ENCODE measurements around the gene PKN1. TPM values are rescaled to one million over a fixed set of nuclear protein-coding genes. Genes with fewer than 3 reads are reported as not detected.

Gene PKN1
- total and polyA plus RNA-seq, 2 donors (not counting 1 experiment from before 2014, with no cell fraction given), result 114 to 171 TPM

GRCh38 chr19:14441041-14441938 lies 8.2 kb downstream of the PKN1 start:
- DNase-seq (no peak), ATAC-seq (ENCODE audit: low read depth) (no peak)
- Histone ChIP-seq H3K27me3 (replicated peaks in 1 of 4; ENCODE audit: control extremely low read depth in 1 of 4, control insufficient read depth in 3 of 4, insufficient read depth in 4 of 4, low read length in 3 of 4) (no peaks in the 10 kb centered on the region), H3K4me2 (replicated peaks; ENCODE audit: low read depth, low read length, poor library complexity, severe bottlenecking) (peak overlapping the region; percentile 97), H2AFZ (ENCODE audit: insufficient read depth, low read depth, low read length, poor library complexity, severe bottlenecking) (no peak overlapping the region), H3K36me3 (replicated peaks in 1 of 2; ENCODE audit: control extremely low read depth in 1 of 2, control insufficient read depth in 1 of 2, extremely low read depth in 1 of 2, insufficient read depth in 2 of 2, low read length in 1 of 2) (peaks cover 8 to 44% of the 10 kb centered on the region in 2 experiments), H3K4me1 (ENCODE audit: control insufficient read depth in 2 of 2, insufficient read depth in 2 of 2, low read length in 2 of 2) (peaks cover 20 to 23% of the 10 kb centered on the region in 2 donors), H3K27ac (ENCODE audit: low read length in 2 of 2) (peak overlapping the region in 1 of 2 donors; percentile 84), H3K9ac (ENCODE audit: low read length) (peak overlapping the region; percentile 88), H3K9me3 (ENCODE audit: control extremely low read depth in 1 of 3, control insufficient read depth in 2 of 3, insufficient read depth in 1 of 3, low read length in 2 of 3) (no peaks in the 10 kb centered on the region), H4K20me1 (ENCODE audit: control insufficient read depth, insufficient read depth, low read length, poor library complexity, severe bottlenecking) (peaks cover 16% of the 10 kb centered on the region), H3K79me2 (ENCODE audit: control insufficient read depth, insufficient read depth, low read length) (peaks cover 86% of the 10 kb centered on the region), H3K4me3 (ENCODE audit: control extremely low read depth in 1 of 5, extremely low read depth in 1 of 5, insufficient read depth in 1 of 5, low read depth in 2 of 5, low read length in 4 of 5) (peak overlapping the region in 3 of 5 experiments; percentile 52 to 95 (median 70))
- ChIA-PET CTCF (interaction anchor here (0.6 kb wide), 1 partner anchor 95 kb away, joined by 3 read pairs; no protein-coding TSS in a partner anchor), POLR2A (interaction anchor here (0.6 to 1.1 kb wide), 3 partner anchors 9 to 30 kb away, joined by 3 to 8 read pairs (median 5); no protein-coding TSS in a partner anchor)
- no peaks in the 10 kb centered on the region for H3K9me3 Mint-ChIP-seq (ENCODE audit: insufficient read depth)
- H3K4me1 Mint-ChIP-seq, result peaks cover 30% of the 10 kb centered on the region
- intact Hi-C loops (cut with micrococcal nuclease), result no loop called here
- no peaks in the 10 kb centered on the region for H3K27me3 Mint-ChIP-seq
- WGBS (ENCODE audit: insufficient coverage), result 95% methylated on average over 33 of the region's 34 CpGs
- H3K27ac Mint-ChIP-seq, result no peak overlapping the region
- peak overlapping the region; percentile 95 for H3K4me3 Mint-ChIP-seq
- TF ChIP-seq, protein P1, sequence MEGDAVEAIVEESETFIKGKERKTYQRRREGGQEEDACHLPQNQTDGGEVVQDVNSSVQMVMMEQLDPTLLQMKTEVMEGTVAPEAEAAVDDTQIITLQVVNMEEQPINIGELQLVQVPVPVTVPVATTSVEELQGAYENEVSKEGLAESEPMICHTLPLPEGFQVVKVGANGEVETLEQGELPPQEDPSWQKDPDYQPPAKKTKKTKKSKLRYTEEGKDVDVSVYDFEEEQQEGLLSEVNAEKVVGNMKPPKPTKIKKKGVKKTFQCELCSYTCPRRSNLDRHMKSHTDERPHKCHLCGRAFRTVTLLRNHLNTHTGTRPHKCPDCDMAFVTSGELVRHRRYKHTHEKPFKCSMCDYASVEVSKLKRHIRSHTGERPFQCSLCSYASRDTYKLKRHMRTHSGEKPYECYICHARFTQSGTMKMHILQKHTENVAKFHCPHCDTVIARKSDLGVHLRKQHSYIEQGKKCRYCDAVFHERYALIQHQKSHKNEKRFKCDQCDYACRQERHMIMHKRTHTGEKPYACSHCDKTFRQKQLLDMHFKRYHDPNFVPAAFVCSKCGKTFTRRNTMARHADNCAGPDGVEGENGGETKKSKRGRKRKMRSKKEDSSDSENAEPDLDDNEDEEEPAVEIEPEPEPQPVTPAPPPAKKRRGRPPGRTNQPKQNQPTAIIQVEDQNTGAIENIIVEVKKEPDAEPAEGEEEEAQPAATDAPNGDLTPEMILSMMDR (IDR thresholded peaks at IDR 0.05), result no peak
- TF ChIP-seq EZH2 (IDR thresholded peaks at IDR 0.05; ENCODE audit: borderline replicate concordance, insufficient read depth, low read depth, low read length, poor library complexity, severe bottlenecking), result no peak

All from B cell (primary cell).